ENCODE results near the gene NFYB. TPM values are rescaled to one million over a fixed set of nuclear protein-coding genes. Genes with fewer than 3 reads are reported as not detected.

The NFYB gene
- total and polyA plus RNA-seq, 2 donors (not counting 3 experiments of a cell fraction or from before 2014, with no cell fraction given) = 10.2 to 23.3 TPM

- ChIA-PET CTCF (interaction anchor here (7.5 kb wide), 1 partner anchor 14 kb away, joined by 51 read pairs; no protein-coding TSS in a partner anchor), POLR2A (no interaction called here)
- no peak overlapping the region for H2AFZ ChIP-seq (ENCODE audit: low read depth, low read length)
- H3K36me3 ChIP-seq (ENCODE audit: control insufficient read depth in 2 of 2, extremely low read depth in 1 of 2, insufficient read depth in 2 of 2, low read length in 2 of 2) = peaks cover 5% of the 10 kb centered on the region in 2 experiments
- no peak overlapping the region for H3K4me3 ChIP-seq (replicated peaks in 1 of 3; ENCODE audit: insufficient read depth in 1 of 3, low read depth in 1 of 3, low read length in 3 of 3)
- H3K4me1 ChIP-seq (ENCODE audit: control insufficient read depth, extremely low read depth, insufficient read depth, low read length) = no peaks in the 10 kb centered on the region
- DNase-seq (ENCODE audit: low read depth, low spot score) (no peak), FAIRE-seq (no peak)
- no peaks in the 10 kb centered on the region for H3K9me1 ChIP-seq (replicated peaks; ENCODE audit: control insufficient read depth, extremely low read depth, insufficient read depth, low read length)
- intact Hi-C loops (cut with micrococcal nuclease) (no loop called here), dilution Hi-C loops (cut with MboI; ENCODE audit: extremely low pct_ligation_motif_present, low sequenced_read_pairs) (no loop called here)
- no peak overlapping the region for H3K27ac ChIP-seq (ENCODE audit: insufficient read depth, low read depth, low read length)
- no peaks in the 10 kb centered on the region for H3K9me3 ChIP-seq (replicated peaks; ENCODE audit: control insufficient read depth, insufficient read depth, low read length)
- TF ChIP-seq FOS (IDR thresholded peaks at IDR 0.05; ENCODE audit: borderline replicate concordance, insufficient read depth, low read length) (no peak), POLR2AphosphoS5 (IDR thresholded peaks at IDR 0.05; ENCODE audit: insufficient read depth, low read depth, low read length) (no peak), MAX (IDR thresholded peaks at IDR 0.05; ENCODE audit: insufficient read depth, insufficient read length) (no peak), MYC (IDR thresholded peaks at IDR 0.05; ENCODE audit: low read depth, low read length) (no peak), JUN (IDR thresholded peaks at IDR 0.05; ENCODE audit: borderline replicate concordance, insufficient read depth, insufficient read length, low read depth) (no peak), EZH2 (IDR thresholded peaks at IDR 0.05; ENCODE audit: borderline replicate concordance, low read depth, low read length, severe bottlenecking) (no peak), GATA2 (IDR thresholded peaks at IDR 0.05; ENCODE audit: insufficient read depth, insufficient read length, low read depth, low read length) (no peak), CTCF (IDR thresholded peaks at IDR 0.05; ENCODE audit: extremely low read depth in 1 of 2, insufficient read depth in 1 of 2, low read depth in 1 of 2, low read length in 2 of 2) (no peak), POLR2A (IDR thresholded peaks at IDR 0.05; ENCODE audit: low read depth, low read length) (no peak)
- no peaks in the 10 kb centered on the region for H3K79me2 ChIP-seq (ENCODE audit: control insufficient read depth, insufficient read depth, low read length)
- no TSS peak for BruUV-seq (replicated peaks)
- no peak overlapping the region for H3K9ac ChIP-seq (replicated peaks; ENCODE audit: extremely low read depth, insufficient read depth, low read length)
- no peaks in the 10 kb centered on the region for H4K20me1 ChIP-seq (replicated peaks; ENCODE audit: control insufficient read depth, extremely low read depth, insufficient read depth, low read length)
- no peak overlapping the region for H3K4me2 ChIP-seq (ENCODE audit: insufficient read depth, low read length)
- no peaks in the 10 kb centered on the region for H3K27me3 ChIP-seq (ENCODE audit: control insufficient read depth in 2 of 2, insufficient read depth in 2 of 2, low read length in 2 of 2)
These were observed 42.7 kb downstream of the NFYB start for GRCh38 chr12:104095289-104095688.

All from endothelial cell of umbilical vein (primary cell).